HG03095 (cell line): ENCODE results near the gene CD59.
"Not testable (repeated sequence)": the region's sequence is repeated elsewhere in the genome, so short reads cannot be mapped to it uniquely, and the experiment has no call there.

Experiments
- ATAC-seq: cut with Tn5 transposase; IDR thresholded peaks from one replicate; pipeline ENCODE4 v1.9.1; 2021; ENCODE audit warnings: moderate library complexity; ENCODE audit not compliant: unreplicated experiment

CD59 gene

GRCh38 chr11:33668951-33669596, 67.1 kb downstream of the CD59 start:
- ATAC-seq, result no peak

- ATAC-seq, result no peak
These were observed 67.8 kb downstream of the CD59 start for GRCh38 chr11:33668468-33668825.

GRCh38 chr11:33667819-33668467, 68.3 kb downstream of the CD59 start:
- ATAC-seq, result no peak

- no peak for ATAC-seq
These were observed 70.7 kb downstream of the CD59 start for GRCh38 chr11:33665350-33666106.

- no peak for ATAC-seq
These were observed 71.4 kb downstream of the CD59 start for GRCh38 chr11:33664827-33665226.

- ATAC-seq, result no peak
These were observed 72.1 kb downstream of the CD59 start for GRCh38 chr11:33664166-33664565.

- ATAC-seq, result no peak
These were observed 73.1 kb downstream of the CD59 start for GRCh38 chr11:33663121-33663520.

- ATAC-seq, result not testable (repeated sequence)
These were observed 74.7 kb downstream of the CD59 start for GRCh38 chr11:33661526-33661925.

GRCh38 chr11:33660962-33661361, 75.3 kb downstream of the CD59 start:
- ATAC-seq, result no peak

- no peak for ATAC-seq
These were observed 76.7 kb downstream of the CD59 start for GRCh38 chr11:33659370-33660139.

GRCh38 chr11:33658195-33658900, 77.9 kb downstream of the CD59 start:
- no peak for ATAC-seq

GRCh38 chr11:33657757-33658156, 78.5 kb downstream of the CD59 start:
- no peak for ATAC-seq

GRCh38 chr11:33656768-33657167, 79.5 kb downstream of the CD59 start:
- ATAC-seq, result no peak

GRCh38 chr11:33655842-33656600, 80.2 kb downstream of the CD59 start:
- no peak for ATAC-seq

GRCh38 chr11:33654594-33654993, 81.6 kb downstream of the CD59 start:
- no peak for ATAC-seq
